Chondrocyte (in vitro differentiated cells): Measurements from ENCODE around the gene KCNMB1. TPM values are rescaled to one million over a fixed set of nuclear protein-coding genes. Genes with fewer than 3 reads are reported as not detected.

ENCODE experiments used
- DNase-seq: peaks from one replicate; pipeline ENCODE4 v3.0.0; 2021; ENCODE audit warnings: mixed read lengths, low spot score
- H3K27ac Mint-ChIP-seq: one replicate; pipeline ENCODE4 v1.8.0; 2021; ENCODE audit warnings: mild to moderate bottlenecking, moderate library complexity, mixed read lengths; ENCODE audit not compliant: unreplicated experiment
- H3K27me3 Mint-ChIP-seq: 2 replicates; pipeline ENCODE4 v1.8.0; 2021; ENCODE audit warnings: low read depth, mixed read lengths
- H3K36me3 Mint-ChIP-seq: 2 replicates; pipeline ENCODE4 v1.8.0; 2021; ENCODE audit warnings: low read depth, mixed read lengths
- H3K4me1 Mint-ChIP-seq: 2 replicates; pipeline ENCODE4 v1.8.0; 2021; ENCODE audit warnings: low read depth, mild to moderate bottlenecking, mixed read lengths
- H3K4me3 Mint-ChIP-seq: one replicate; pipeline ENCODE4 v1.8.0; 2021; ENCODE audit warnings: mild to moderate bottlenecking, moderate library complexity, mixed read lengths; ENCODE audit not compliant: unreplicated experiment
- H3K9me3 Mint-ChIP-seq: 2 replicates; pipeline ENCODE4 v1.8.0; 2021; ENCODE audit warnings: low read depth, mixed read lengths
- CTCF ChIP-seq: fragments of 200-600 bp; sonication (generic); IDR thresholded peaks from 2 replicates; pipeline ENCODE4 v1.5.0; 2021; ENCODE audit warnings: antibody characterized with exemption, mild to moderate bottlenecking, moderate library complexity
- long read RNA-seq: library from polyadenylated mRNA; stranded (forward); transcript quantifications from one replicate; pipeline ENCODE4 v2.0.0, GENCODE V29; 2021
- total RNA-seq: library from RNA; stranded (reverse); gene quantifications from 3 replicates; pipeline ENCODE4 v1.2.1, GENCODE V29; 2021

KCNMB1 gene
- 4.3 to 23.2 TPM (median 23.2 TPM) in 3 replicates for total RNA-seq
- long read RNA-seq, full-length matches to known transcripts = 119 of 125 reads
- long read RNA-seq, partial matches to known transcripts = 2 of 125 reads
- long read RNA-seq, other reads (novel, unspliced or antisense) = 4 of 125 reads

GRCh38 chr5:170388818-170389549, at the start of gene KCNMB1:
KCNMB1 (minus strand) TSS chr5:170389367; CDS start chr5:170385447, 3,920 bp downstream.
- DNase-seq = no peak
- H3K4me3 Mint-ChIP-seq = peak within 1 kb of the TSS; percentile 86
- peak within 1 kb of the TSS; percentile 89 for H3K27ac Mint-ChIP-seq
- no peaks in the 10 kb centered on the region for H3K27me3 Mint-ChIP-seq
- peaks cover 8% of the 10 kb centered on the region for H3K36me3 Mint-ChIP-seq
- H3K9me3 Mint-ChIP-seq = no peaks in the 10 kb centered on the region
- TF ChIP-seq CTCF = peak; percentile 40
- peaks cover 53% of the 10 kb centered on the region for H3K4me1 Mint-ChIP-seq

- Mint-ChIP-seq H3K36me3 (no peaks in the 10 kb centered on the region), H3K27me3 (no peaks in the 10 kb centered on the region), H3K4me1 (no peaks in the 10 kb centered on the region), H3K27ac (no peak overlapping the region), H3K9me3 (no peaks in the 10 kb centered on the region), H3K4me3 (no peak overlapping the region)
- DNase-seq = no peak
- TF ChIP-seq CTCF = no peak
Observed at GRCh38 chr5:170438581-170438980, 49.4 kb upstream of the KCNMB1 start.

- TF ChIP-seq CTCF = no peak
- DNase-seq = no peak
- Mint-ChIP-seq H3K4me3 (no peak overlapping the region), H3K27me3 (no peaks in the 10 kb centered on the region), H3K4me1 (no peaks in the 10 kb centered on the region), H3K9me3 (no peaks in the 10 kb centered on the region), H3K27ac (no peak overlapping the region), H3K36me3 (peaks cover under 1% of the 10 kb centered on the region)
Observed at GRCh38 chr5:170437621-170438375, 48.6 kb upstream of the KCNMB1 start.

- Mint-ChIP-seq H3K4me3 (no peak overlapping the region), H3K9me3 (no peaks in the 10 kb centered on the region), H3K27ac (no peak overlapping the region), H3K36me3 (peaks cover 2% of the 10 kb centered on the region), H3K27me3 (peaks cover 3% of the 10 kb centered on the region), H3K4me1 (no peaks in the 10 kb centered on the region)
- no peak for TF ChIP-seq CTCF
- DNase-seq = no peak
Observed at GRCh38 chr5:170436335-170436734, 47.2 kb upstream of the KCNMB1 start.

GRCh38 chr5:170434966-170435605, 45.9 kb upstream of the KCNMB1 start:
- peak; percentile 99 for TF ChIP-seq CTCF
- peaks cover 14% of the 10 kb centered on the region for H3K27me3 Mint-ChIP-seq
- no peak overlapping the region for H3K4me3 Mint-ChIP-seq
- peaks cover 2% of the 10 kb centered on the region for H3K36me3 Mint-ChIP-seq
- no peaks in the 10 kb centered on the region for H3K4me1 Mint-ChIP-seq
- no peak overlapping the region for H3K27ac Mint-ChIP-seq
- DNase-seq = no peak
- no peaks in the 10 kb centered on the region for H3K9me3 Mint-ChIP-seq
